ENCODE measurements around the gene TNN.

Gene TNN

DNA sequence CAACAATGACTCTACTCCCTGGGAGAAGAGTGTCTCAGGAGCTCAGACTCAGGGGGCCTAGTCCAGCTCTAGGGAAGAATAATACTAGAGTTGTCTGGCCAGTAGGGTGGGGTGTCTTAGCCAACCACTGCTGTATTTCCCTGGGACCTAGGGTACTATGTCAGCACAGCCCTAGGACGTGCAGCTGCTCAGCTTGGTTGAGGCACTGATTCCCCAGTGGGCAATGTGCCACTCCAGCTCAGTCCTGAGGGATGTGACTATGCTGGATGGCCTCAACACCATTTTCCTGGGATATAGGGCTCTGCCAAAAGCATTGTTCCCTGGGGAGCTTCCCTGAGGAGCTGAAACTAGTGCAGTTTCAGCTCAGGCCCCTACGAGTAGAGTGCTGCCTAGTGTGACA, 47.4 kb downstream of the TNN start:
- TF ChIP-seq CTCF (IDR thresholded peaks at IDR 0.05; ENCODE audit: low read depth, low read length): no peak
- H3K4me3 ChIP-seq (replicated peaks in 1 of 2; ENCODE audit: low read depth in 2 of 2, low read length in 2 of 2): no peak overlapping the region
- DNase-seq (ENCODE audit: low read depth in 2 of 2): no peak

DNA sequence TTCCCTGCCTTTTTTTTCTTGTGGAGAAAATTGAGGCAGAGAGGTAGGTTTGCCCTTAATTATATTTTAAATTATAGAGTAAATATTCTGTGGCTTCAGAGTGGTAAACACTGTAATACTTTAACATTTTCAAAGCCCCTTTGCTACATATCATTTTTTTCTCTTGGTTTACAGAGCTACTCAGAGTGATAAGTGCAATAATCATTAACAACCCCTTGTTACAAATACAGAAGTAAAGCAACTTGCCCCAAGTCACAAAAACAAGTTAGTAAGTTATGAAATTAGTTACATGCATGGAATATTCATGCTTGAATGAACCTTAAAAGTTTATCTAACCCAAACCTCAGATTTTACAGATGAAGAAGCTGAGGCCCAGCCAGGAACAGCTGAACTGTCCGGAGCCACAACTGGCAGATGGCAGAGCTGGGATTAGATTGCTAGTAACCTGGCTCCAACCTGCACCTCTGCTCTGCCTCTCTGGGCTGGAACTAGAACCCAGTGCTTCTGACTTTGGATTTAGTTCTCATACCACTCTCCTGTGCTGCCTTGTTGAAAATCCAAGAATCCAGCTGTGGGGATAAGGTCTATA, 48.7 kb downstream of the TNN start:
- no peak for DNase-seq (ENCODE audit: low read depth in 2 of 2)
- no peak overlapping the region for H3K4me3 ChIP-seq (replicated peaks in 1 of 2; ENCODE audit: low read depth in 2 of 2, low read length in 2 of 2)
- TF ChIP-seq CTCF (IDR thresholded peaks at IDR 0.05; ENCODE audit: low read depth, low read length): no peak

- H3K4me3 ChIP-seq (replicated peaks in 1 of 2; ENCODE audit: low read depth in 2 of 2, low read length in 2 of 2): no peak overlapping the region
- no peak for TF ChIP-seq CTCF (IDR thresholded peaks at IDR 0.05; ENCODE audit: low read depth, low read length)
- DNase-seq (ENCODE audit: low read depth in 2 of 2): no peak
Measured at GRCh38 chr1:175116903-175117302, 49.3 kb downstream of the TNN start.

DNA sequence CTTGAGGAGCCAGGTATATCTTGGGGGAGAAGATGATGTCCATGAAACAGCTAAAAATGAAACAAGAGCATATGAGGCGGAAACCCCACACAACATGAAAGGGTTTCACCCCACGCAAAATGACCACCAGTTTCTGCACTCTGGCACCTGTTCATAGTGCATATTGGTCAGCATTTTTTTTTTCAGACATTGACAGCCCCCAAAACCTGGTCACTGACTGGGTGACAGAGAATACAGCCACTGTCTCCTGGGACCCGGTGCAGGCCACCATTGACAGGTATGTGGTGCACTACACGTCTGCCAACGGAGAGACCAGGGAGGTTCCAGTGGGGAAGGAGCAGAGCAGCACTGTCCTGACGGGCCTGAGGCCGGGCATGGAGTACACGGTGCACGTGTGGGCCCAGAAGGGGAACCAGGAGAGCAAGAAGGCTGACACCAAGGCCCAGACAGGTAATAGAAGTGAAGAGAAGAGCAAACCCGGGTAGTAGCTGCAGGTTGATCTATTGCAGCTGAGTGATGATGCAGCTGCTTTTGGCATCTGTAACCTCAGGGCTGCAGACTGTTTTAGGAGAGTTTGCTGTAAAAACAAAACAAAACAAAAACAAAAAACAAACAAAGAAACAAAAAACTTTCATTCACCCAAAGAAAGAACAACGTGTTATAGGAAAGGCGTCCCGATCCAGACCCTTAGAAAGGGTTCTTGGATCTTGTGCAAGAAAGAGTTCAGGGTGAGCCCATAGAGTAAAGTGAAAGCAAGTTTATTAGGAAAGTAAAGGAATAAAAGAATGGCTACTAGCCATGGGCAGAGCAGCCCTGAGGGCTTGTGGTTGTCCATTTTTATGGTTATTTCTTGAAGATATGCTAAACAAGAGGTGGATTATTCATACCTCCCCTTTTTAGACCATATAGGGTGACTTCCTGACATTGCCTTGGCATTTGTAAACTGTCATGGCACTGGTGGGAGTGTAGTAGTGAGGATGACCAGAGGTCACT, 51.0 kb downstream of the TNN start:
- no peak for TF ChIP-seq CTCF (IDR thresholded peaks at IDR 0.05; ENCODE audit: low read depth, low read length)
- no peak overlapping the region for H3K4me3 ChIP-seq (replicated peaks in 1 of 2; ENCODE audit: low read depth in 2 of 2, low read length in 2 of 2)
- DNase-seq (ENCODE audit: low read depth in 2 of 2): no peak

DNA sequence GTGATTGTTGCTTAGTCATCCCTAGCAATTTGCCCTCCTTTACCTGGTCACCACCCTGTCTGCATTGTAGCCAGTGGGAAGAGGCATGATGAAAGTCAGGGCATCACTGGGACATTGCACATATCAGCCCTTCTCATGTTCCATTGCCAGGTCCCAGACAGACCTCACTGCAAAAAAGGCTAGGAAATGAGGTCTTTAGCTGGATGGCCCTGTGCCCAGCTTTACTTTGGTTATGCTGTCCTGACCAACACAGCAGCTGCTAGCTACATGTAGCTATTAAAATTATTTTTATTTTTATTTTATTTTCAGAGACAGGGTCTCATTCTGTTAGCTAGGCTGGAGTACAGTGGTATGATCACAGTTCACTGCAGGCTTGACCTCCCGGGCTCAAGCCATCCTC, 52.9 kb downstream of the TNN start:
- DNase-seq (ENCODE audit: low read depth in 2 of 2): no peak
- TF ChIP-seq CTCF (IDR thresholded peaks at IDR 0.05; ENCODE audit: low read depth, low read length): no peak
- no peak overlapping the region for H3K4me3 ChIP-seq (replicated peaks in 1 of 2; ENCODE audit: low read depth in 2 of 2, low read length in 2 of 2)

DNA sequence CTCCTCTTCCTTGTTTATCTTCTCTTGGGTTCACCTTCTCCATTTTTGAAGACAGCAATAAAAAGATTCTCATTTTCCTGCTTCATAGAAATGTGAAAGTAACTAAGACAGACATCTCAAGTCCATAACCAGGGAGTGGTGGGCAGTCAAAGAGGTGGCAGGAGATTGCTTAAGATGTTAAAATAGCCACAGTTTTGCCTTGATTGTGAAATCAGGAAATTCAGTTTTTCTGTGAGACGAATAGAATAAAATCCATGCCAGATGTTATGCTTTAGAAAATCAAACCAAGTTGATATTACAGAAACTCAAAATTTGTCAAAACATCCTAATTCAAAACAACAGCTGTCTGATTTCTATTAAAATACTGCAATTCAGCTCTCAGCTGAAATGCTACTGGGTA, 57.2 kb downstream of the TNN start:
- DNase-seq (ENCODE audit: low read depth in 2 of 2): peak; percentile 9 to 40
- no peak for TF ChIP-seq CTCF (IDR thresholded peaks at IDR 0.05; ENCODE audit: low read depth, low read length)
- H3K4me3 ChIP-seq (replicated peaks in 1 of 2; ENCODE audit: low read depth in 2 of 2, low read length in 2 of 2): no peak overlapping the region

Data from cardiac fibroblast (primary cell).